GM21390 (cell line): ENCODE data around the gene CTSE.

Source experiments
- ATAC-seq: cut with Tn5 transposase; IDR thresholded peaks from one replicate; pipeline ENCODE4 v1.9.1; 2021; ENCODE audit not compliant: unreplicated experiment

The CTSE gene

DNA sequence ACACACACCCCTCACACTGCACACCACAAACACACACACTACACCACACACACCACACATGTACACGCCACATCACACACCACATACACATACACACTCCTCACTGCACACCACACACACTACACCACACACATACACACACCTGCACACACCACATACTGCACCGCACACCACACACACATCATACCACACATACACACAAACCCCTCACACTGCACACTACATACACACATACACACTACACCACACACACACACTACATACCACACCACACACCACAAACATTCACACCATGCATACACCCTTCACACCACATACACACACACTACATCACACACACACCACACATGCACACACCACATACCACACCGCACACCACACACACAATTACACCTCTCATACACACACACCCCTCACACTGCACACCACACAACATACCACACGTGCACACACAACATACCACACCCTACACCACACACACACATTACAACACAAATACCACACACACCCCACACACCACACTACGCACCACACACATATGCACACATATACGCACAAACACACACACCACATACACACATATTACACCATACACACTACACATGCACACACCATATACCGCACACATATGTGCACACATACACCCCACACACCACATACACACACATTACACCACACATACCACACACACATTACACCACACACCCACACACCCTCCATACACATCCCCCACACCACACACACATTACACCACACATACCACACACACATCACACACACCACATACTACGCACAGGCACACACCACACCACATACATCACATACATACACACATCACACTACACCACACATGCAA lies 50.1 kb downstream of the CTSE start:
- no peak for ATAC-seq

DNA sequence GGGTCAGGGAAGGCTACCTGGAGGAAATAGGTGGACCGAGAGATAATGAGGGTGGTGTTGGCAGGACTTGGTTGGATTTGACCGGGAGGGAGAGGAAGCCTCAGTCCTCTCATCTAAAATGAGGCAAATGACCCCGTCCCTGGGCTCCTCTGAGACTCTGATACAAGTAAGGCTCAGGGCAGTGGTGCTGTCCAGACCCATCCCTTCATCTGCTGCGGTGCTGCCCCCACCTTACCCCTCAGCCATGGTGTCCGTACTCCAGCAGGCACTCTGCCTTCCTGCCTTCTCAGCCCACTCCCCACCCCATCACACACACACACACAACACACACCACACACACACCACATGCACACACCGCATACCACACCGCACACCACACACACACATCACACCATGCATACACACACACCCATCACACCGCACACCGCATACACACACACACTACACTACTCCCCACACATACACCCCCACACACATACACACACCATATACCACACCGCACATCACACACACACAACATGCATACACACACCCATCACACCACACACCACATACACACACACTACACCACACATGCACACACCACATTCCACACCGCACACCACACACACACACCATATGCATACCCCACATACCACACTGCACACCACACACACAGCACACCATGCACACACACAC lies 51.1 kb downstream of the CTSE start:
- no peak for ATAC-seq

DNA sequence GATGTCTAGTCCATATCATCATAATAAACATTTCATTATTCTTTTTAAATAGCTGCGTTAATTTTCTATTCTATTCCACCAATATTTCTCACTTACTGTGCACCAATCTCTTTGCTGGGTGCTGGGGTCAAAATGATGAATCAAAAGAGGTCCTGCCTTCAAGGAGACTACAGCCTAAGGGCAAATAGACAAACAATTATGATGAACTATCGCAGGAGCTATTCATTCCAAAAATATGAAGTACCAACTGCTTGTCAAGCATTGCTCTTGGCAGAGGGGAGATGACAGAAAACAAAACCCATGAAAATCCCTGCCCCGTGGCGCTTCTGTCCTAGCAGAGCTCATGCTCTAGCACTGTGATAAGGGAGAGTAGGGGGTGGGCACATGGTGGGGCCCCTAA lies 51.6 kb downstream of the CTSE start:
- no peak for ATAC-seq

DNA sequence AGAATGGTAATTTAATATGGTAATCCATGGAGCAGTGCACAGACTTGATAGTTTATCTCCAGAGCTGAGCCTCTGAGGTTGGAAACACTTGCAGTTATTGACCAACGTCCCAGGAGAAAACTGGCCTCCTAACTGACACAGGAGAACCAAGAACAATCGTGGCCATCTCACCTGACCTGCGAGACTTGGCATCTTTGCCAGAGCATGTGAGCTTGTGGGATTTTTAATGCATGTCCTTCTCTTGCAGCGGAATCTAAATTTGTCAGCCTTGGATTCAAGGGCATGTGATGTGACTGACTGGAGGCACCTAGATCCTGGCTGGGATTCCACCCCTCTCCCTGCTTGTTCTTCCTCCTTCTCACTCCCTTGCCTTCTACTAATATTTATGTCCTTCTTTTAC lies 52.6 kb downstream of the CTSE start:
- no peak for ATAC-seq

DNA sequence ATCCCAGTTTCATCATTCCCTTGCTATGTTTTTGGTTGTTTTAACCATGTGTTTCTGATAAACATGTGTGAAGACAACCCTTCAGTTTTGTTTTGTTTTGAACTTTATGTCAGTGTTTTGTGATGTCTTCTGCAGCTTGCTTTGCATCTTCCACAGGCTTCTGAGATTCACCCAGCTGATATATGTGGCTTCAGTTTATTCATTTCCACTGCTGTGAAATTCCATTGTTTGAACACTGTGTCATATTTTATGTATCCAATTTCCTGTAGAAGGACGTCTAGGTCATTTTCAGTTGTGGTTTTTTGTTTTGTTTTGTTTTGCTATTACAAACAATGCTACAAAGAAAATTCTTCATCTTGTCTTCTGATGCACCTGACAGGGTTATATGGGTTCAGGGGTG lies 53.2 kb downstream of the CTSE start:
- no peak for ATAC-seq

DNA sequence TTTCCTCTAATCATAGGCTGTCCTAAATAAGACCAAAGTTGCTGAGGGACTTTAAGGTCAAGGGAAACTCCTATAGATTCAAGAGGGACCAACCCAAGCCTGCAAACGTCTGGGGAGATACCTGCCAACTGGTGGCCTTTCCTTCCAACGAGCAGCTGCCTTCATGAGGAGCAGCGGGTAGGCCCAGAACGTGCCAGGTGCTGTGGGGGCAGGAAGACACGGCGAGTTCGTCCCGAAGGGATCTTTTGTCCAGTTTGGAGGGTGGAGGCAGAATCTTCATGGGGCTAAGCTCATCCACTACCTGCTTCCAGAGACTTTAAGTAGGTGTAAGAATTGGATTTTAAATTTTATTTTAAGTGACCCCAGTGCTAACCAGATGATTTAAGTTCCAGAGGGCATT lies 54.5 kb downstream of the CTSE start:
- ATAC-seq: no peak

DNA sequence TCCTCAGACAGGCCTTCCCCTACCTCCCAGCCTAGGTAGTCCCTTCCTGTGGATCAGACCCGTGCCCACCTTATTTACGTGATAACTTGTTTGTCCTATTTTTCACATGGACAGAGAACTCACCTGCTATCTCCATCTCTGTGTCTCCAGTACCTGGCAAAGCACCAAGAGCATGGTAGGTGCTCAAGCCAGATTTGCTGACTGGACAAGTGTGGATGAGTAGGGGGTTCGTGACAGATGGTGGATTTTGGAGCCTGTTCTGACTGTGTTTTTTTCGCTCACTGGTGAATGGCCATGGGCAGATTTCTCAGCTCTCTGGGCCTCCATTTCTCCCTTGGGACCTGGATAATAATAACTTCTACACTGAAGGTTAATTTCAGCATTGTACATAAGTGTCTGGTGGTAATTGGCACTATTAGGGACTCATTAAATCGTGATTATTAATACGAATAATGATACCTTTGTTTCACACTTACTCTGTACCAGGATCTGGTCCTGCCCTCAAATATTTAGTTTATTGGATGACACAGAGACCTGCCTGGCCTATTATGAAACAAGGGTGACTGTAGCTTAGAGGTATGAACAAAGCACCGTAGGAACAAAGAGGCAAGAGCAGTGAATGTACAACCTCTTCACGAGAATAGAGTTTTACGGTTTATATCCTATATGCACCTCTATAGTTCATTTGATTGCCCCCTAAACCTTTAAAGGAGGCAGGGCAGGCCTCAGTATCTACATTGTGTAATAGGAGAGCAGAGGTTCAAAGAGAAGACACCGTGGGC lies 56.0 kb downstream of the CTSE start:
- ATAC-seq: no peak

DNA sequence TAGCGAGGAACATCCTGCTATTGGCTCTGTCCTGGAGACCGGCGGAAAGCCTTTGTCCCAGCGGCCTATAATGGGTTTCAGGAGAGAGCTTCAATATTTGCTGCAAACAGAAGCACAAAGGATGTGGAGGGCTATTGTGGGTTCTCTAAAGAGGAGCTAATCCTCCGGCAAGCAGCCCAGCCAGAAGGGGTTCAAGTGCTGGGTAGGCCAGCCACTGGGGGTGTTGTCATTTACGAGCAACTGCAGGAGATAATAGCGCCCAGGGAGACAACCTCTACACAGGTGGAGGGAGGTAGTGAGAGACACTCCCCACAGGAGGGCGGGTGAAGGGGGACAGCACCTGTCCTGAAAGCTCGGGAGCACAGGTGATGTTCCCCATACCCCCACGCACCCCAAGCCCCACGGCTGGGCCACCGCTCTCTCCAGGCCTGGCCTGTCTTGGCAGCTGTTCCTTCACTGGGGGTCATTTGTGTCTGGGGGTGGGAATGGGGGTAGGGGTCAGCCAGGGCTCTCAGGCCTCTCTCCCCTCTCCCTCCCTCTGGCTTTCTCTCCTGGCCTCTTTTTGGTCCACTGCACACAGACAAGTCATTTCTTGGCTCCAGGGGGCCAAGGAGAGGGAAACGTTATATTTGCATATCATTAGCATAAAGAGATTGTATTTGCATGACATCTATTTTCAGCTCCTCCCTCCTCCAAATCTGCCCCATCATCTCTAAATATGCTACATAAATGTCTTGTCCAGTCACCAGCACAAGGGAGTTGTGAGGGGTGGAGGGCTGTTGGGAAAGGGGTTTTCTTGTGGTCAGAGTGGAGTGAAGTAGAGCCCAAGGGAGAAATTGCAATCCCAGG lies 58.4 kb downstream of the CTSE start:
- no peak for ATAC-seq

DNA sequence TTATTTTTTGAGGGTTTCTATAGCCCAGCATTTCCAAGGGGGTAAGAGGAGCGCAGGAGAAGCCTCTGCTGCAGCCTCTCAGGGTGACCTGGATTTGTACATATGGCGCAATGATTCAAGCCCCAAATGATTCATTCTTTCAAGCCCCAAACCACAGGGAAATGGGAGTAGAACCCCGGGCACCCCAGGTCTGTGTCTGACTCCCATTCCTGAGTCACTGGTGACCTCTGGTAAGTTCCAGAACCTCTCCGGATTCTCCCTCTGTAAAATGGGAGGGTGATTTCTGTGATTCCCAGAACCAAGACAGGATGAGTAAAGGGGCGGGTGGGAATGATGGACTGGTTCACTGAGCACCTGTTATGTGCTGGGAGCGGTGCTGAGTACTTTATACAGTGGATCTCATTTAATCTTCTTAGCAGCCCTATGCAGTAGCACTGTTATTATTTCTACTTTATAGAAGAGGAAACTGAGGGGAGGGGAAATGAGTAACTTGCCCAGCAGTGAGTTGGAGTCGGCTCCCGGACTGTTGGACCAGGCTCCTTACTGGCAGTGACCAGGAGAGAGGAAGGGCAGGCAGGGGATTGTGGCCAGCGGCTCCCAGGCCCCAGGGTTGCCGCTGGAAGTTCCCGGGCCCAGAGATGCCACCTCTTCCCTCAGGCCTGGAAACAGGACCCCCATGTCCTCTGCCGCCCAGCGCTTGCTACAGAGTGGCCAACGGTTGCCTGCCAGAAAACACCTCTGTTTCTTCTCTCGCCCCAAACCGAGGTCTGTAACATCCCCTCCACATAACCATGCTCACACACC lies 60.1 kb downstream of the CTSE start:
- ATAC-seq: no peak

DNA sequence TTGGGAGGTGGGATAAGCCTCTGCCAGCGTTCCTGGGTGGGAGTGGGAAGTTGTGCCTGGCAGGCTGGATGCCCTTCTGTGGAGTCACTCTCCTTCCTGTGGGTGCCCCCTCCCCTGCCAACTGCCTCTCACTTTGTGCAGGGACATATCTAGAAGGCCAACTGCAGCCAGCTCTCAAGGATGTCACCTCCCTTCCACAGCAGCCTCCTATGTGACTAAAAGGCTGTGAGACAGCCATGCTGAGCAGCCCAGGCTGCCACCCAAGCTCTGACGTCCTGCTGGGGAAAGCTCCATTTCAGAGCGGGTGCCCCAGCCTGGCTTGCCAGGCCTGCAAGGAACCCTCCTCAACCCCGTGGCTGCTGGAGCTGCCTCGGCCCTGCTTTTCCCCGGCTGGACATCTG lies 60.9 kb downstream of the CTSE start:
- ATAC-seq: no peak

DNA sequence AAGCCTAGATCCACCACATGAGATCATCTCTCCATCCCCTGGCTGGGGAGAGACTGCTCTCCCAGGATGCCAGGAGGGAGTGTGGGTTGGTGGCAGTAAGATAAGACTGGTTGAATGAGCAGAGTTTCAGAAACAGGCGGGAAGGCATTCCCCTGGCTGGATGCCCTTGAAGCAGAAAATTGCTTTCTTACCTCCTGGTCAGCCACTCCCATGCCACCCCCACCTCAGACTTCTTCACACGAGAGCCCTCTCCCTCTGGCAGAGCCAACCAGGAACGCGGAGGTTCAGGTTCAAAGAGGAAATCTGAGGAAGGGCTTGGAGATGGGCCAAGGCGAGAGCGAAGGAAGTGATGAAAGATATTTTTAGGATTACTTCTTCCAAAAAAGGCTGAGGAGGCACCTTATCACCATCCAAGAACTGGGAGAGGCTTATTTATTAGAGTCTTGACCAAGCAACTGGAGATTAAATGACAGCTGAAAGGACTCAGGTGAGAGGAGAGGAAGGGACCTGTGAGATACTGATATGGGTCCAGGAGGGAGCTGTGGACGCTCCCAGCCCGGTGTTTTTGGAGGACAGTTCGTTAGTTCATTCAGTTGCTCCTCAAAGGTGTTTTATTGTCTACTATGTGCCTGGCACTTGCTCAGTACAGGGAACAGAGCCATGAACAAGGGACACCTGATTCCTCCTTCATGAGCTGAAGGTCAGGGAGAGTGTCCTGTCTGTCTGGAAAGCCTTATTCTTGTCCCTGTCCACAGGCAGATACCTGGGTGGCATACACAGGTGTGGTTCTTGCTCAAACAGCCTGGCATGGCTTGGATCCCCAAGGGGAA lies 61.5 kb downstream of the CTSE start:
- no peak for ATAC-seq

DNA sequence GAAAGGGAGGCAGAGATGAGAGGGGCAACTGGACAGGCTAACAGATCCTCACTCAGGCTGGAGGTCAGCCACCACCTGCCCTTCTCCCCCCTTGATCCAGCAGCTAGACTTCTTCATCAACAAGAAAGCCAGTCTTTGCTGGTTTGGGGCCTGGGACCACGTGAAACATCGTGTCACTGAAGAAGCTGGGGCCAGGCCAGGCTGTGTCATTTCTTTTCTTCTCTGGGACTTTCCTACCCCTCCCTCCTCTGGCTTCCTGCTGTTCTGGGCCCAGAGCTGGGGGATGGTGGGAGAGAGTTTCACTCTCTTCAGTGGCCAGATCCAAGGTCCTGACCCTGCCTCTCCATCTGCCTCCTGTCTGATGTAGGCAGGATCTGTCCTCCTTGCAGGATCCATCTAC lies 62.3 kb downstream of the CTSE start:
- no peak for ATAC-seq

DNA sequence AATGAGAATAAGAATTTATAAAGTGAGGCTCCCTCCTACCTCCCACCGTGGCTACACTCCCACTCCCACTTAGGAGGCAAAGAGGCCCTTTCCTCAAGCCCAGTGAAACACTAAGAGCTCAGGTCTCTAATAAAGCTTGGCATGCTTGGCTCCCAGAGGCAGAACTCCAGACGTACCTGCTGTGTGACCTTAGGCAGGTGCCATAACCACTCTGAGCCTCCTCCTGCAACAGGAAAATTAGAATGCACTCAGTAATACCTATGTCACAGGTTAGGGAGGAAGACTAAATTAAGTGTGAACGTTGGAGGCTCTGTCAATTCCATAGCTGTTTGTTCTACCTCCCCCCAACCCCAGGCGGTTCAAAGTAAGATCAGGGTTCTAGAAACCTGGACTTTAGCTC lies 63.9 kb downstream of the CTSE start:
- ATAC-seq: no peak
